HG03575 (cell line): ENCODE measurements around the gene MAMDC2.

Experiments
- ATAC-seq: cut with Tn5 transposase; IDR thresholded peaks from one replicate; pipeline ENCODE4 v1.9.1; 2021; ENCODE audit not compliant: unreplicated experiment, insufficient number of reproducible peaks, low FRiP score; ENCODE audit errors: extremely low read depth

The MAMDC2 gene, protein sequence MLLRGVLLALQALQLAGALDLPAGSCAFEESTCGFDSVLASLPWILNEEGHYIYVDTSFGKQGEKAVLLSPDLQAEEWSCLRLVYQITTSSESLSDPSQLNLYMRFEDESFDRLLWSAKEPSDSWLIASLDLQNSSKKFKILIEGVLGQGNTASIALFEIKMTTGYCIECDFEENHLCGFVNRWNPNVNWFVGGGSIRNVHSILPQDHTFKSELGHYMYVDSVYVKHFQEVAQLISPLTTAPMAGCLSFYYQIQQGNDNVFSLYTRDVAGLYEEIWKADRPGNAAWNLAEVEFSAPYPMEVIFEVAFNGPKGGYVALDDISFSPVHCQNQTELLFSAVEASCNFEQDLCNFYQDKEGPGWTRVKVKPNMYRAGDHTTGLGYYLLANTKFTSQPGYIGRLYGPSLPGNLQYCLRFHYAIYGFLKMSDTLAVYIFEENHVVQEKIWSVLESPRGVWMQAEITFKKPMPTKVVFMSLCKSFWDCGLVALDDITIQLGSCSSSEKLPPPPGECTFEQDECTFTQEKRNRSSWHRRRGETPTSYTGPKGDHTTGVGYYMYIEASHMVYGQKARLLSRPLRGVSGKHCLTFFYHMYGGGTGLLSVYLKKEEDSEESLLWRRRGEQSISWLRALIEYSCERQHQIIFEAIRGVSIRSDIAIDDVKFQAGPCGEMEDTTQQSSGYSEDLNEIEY

DNA sequence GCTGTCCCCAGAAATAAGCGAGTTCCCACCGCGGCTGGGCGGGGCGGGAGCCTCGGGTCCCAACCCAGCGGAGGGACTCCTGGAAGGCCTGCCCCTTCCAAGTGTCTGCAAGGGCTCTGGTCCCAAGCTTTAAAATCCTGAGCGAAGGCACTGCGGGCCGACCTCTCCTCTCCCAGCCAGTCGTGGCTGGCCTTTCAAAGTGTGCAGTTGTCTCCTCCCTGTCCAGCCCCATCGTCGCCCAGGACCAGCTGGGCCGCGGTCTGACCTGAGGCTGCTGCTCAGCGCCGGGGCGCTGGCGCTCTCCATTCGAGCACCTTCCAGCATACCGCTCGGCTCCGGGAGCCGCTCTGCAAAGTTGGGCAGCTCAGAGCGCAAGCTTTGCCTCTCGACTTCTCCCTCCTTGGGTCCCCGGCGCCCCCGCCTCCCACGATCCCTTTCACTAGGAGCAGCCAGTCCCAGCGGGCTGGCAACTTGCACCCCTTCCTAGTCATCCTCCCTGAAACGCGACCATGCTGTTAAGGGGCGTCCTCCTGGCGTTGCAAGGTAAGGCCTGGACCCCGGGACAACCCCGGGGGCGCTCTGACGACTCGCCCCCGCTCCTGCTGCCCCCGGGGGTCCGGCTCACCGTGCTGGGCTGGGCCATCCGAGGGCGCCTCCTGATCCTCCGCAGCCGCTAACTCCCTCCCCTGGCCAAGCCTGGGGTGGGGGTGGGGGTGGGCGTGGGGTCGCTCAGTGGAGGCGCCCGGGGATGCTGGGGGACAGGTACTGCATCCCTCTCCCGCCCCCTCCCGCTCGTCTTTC is at the start of gene MAMDC2:
Gene MAMDC2 (plus strand): TSS at position 160 of the 801 bp plus-strand sequence. CDS start 350 bp downstream, at position 510.
- no peak for ATAC-seq

DNA sequence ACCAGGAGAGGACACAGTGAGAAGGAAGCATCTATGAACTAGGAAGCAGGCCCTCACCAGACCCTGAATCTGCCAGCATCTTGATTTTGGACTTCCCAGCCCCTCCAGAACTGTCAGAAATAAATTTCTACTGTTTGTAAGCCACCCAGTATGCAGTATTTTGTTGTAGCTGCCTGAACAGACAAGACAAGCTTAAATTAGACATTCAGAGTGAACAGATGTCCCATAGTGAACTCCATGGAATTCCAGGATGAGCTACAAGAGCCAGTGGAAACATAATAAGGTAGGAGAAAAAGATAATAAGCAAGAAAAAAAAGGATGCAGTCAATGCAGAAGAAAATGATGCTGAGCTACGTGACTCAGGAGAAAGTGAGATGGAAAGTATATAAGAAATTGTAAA is 47.8 kb upstream of the MAMDC2 start:
- no peak for ATAC-seq

DNA sequence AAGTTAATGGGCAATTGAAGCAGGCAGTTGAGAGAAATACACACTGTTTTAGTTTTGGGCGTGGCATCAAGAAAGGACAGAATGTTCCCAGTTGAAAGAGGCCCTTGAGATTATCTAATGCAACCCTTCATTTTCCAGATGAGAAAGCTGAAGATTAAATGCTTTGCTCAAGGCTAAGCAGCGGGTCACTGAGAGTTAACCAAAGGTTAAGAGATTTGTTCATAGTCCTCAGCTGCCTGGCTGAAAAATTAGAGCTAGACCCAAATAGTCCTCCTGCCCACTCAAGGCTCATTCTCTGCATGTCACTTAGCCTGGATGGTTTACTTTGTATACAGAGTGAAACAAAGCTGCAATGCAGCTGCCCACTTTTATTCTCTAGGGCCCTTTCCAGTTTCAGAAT is 46.7 kb upstream of the MAMDC2 start:
- no peak for ATAC-seq

DNA sequence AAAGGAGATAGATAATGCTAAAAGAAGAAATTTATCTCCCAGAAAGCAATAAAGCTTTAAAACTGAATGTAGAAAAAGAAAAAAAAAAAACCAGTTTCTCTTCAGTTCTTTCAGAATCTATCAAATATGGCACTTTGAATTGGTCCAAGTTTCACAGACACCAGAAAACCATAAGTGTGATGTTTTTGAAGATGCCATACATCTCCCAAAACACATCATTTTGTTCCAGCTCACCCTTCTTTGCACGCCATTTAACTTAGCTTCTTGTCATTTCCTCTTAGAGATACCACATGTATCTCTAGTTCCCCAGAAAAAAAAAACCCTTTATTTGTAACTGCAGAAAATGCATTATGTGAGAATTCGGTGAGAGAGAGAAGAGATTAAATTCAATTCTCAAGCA is 46.1 kb upstream of the MAMDC2 start:
- ATAC-seq, result no peak

DNA sequence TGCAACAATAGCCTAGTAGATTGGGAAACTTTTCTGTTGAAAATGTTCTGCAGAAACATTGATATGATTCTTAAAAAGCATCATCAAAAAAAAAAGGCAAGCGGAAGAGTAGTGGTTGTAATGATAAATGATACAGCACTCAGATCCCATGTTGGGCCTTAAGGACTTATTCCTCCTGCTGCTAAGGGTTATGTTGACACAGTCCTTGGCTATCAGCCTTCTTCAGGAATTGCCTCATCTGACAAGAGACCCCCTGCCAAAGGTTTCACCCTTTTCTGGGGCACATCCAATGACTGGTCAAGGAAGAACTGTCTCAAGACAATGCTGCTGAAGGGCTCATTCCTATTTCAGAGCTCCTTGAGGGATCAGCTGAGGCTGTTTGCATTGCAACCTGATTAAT is 44.3 kb upstream of the MAMDC2 start:
- ATAC-seq, result no peak

DNA sequence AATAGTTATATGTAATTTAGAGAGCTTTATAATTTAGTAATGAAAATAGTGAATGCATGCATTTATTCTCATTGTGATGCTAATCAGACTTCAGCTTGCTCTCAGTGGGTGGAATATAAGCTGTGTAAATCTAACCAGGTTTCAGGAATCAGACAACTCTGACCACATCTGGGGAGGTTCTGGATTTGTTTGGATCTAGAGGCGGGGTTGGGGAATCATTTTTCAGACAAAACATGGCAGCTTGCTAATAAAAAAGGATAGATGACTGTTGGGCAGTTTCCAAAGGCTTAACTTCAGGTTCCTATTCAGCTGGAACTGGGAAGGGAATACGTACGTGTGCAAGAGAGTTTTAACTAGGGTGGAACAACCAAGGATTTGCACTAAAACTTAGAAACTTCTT is 43.2 kb upstream of the MAMDC2 start:
- ATAC-seq, result no peak

DNA sequence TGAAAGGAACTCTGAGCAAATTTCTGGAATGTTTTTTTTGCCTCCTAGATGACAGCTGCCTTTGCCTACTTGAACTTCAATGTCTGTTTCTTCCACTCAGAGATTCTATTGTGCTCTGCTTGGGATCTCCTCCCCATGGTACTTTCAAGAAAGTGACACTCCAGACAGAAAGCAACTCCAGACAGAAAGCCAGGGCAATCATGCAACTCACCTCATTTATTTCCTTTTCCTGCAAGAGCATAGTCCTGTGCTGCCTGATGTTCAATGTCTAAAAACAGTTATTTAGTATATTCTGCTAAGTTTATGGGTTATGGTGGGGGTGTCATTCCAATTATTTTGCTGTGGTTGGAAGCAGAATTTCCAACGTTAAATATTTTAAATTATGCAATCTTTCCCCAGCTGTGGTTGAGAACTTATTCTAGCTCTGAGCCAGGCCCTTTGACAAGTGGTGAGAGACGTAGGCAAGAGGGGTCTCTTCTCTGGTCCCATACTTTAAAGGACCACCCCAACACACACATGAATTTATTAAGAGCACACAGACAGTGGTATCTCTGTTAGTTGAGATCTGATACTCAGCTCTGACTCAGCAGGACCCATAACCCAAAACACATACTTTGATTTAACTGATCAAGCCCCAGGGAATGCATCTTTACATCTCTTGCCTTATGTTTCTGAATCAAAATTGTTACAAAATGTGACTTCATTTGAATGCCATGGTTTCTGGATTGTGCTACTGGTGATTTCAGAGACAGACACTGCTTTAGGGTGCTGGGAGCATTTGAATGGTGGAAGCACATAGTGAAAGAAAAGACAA is 39.5 kb upstream of the MAMDC2 start:
- ATAC-seq, result no peak

DNA sequence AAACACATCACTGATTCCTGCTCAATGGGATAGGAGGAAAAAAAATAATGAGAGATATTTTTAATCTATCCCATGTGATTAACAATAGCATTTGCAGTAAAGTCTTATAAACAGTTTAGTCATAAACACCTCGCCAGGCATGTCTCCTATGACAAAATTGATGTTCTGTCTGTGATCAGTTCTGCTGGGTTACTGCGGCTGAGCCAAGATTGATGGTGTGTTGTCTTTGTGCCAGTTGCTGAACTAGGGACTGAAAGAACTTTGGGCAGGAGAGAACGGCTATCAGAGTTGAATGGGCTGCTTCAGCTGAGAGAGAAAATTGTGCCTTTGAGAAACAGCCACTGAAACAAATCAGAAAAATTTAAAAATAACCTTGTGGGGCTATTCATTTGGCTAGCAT is 37.3 kb upstream of the MAMDC2 start:
- no peak for ATAC-seq

DNA sequence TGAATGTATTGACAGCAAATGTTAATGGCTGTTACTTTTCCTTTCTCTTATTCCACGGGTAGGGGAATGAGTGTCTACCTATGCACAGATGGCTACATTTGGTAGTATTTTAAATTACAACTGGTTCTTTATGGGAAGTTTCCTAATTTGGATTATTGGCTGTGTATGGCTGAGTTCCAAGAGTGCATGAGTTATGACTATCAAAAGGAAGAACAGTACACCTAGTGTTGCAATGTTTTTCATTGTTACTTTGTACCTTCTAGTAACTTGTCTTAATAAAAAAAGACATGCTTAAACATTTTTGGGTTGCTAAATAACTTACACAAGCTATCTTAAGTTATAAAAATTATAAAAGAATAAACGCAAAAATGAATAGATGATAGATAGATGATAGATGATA is 35.8 kb upstream of the MAMDC2 start:
- ATAC-seq, result no peak

DNA sequence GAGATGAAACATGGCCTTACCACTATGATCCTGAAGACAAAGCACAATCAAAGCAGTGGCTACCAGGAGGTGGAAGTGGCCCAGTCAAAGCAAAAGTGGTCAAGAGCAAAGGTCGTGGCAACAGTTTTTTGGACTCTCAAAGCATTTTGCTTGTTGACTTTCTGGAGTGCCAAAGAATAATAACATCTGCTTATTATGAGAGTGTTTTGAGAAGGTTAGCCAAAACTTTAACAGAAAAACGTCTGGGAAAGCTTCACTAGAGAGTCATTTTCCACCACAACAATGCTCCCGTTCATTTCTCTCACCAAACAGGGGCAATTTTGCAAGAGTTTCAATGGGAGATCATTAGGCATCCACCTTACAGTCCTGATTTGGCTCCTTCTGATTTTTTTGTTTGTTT is 33.6 kb upstream of the MAMDC2 start:
- no peak for ATAC-seq

DNA sequence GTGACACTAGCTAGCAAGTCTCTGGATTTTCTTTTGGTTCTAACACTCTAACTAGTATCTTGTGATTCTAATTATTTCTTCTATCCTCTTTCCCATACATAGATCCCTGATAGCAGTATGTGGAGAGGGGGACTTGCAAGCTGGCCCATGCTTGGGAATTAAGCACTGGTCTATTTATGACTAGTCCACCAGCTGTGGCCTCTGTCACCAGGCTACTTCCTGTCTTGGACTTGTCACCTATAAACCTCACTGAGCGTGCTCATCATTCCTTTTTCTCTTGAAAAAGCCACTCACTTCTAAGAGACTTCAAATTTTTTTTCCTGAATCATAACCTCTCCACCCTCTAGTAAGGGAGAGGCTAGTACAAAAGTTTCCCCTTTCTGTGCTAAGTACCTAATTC is 32.3 kb upstream of the MAMDC2 start:
- ATAC-seq, result no peak

DNA sequence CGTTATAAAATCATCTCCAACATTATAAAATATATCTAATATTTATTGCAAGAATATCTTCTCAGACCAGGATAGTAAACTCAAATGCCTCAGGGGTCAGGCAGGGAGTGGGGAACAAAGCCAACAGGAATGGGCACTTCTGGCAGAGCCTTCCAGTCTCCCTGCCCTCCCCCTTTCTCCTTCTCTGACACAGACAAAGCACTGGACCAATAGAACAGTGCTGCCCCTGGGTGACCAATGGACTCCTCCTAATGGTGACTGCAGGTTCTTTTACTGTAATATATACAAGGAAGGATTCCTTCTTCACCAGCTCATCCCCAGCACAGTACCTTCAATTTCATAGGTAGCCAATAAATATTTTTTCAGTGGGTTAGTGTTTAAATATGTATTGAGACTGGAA is 31.1 kb upstream of the MAMDC2 start:
- no peak for ATAC-seq

DNA sequence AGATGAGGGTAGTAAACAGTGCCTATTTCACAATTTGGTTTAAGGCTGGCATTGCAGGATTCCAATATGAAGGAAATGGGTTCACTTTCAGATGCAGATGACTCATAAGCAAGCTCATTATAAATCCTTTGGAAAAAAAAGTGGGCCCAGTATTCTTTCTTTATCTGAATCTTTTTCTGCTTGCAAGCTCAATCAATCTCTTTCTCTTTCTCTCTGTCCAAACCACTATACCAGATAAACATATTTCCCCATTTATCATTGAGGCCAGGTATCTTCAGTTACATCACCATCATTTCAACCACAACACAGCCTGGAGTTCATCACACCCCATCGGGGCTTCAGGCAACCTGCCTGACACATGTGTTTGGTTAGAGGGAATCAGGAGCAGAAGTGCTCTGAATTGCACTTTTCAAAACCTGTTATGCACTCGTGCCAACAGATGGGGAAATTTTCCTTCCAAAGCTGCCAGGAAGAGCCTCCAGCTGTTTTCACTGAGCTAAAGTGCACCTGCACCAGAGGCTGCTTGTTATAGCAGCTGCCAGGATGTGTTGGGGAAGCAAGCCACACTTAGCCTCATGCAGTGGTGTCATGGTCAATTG is 30.0 kb upstream of the MAMDC2 start:
- ATAC-seq, result no peak

DNA sequence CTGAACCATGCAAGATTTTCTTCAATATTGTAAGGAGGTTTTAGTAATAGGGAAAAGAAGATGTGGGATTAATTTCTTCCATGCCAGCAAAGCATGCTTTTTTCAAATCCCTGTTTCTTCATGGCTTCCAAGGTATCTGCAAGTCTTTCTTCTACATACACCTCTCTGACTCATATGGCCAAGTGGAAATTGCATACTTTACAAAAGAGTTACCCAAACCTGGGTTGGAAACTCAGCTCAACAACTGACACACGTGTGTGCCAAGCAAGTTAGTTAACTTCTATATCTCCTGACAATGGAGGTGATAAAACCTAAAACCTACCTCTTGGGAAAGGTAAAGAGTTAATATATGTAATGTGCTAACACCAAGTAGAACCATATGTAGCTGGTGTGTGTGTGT is 28.5 kb upstream of the MAMDC2 start:
- no peak for ATAC-seq

DNA sequence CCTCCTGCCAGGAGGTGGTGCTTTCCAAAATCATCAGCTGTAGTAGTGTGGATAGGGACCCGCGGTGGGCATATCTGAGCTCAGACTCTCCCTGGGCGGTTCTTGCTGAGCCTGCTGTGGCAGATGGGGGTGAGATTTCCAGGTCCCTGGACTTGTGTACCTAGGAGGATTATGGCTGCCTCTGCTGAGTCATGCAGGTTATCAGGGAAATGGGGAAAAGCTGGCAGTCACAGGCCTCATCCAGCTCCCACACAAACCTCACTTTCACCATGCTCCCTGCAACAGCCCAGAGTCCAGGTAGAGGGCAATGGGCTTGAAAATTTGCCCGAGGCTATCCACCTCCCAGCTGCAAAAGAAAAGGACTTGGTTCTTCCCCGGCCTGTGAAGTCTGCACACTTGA is 23.4 kb upstream of the MAMDC2 start:
- no peak for ATAC-seq

DNA sequence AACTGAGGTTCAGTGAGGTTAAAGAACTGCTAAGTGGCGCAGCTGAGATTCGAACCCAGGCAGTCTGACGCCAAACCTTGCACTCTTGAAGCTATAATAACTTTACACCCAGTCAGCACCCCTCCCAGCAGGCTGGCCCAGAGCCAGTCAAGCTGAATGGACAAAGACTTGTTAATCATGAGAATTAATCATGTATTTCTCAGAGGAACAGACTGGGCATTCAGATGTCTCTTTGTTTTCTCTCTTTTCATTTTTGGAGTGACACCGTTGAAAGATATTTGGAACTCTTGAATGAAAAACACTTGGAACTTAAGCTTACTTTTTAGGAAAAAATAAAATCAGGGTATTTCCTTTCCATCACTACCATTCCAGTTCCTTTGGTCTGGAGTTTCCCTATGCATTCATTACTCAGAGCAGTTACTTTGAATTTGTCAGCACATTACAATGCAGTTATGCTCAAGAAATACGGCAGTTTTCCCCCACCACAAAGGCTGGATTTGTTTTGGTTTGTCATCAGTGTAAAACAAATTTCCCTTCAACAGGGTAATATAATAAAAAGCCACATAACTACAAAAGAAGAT is 22.6 kb upstream of the MAMDC2 start:
- no peak for ATAC-seq

DNA sequence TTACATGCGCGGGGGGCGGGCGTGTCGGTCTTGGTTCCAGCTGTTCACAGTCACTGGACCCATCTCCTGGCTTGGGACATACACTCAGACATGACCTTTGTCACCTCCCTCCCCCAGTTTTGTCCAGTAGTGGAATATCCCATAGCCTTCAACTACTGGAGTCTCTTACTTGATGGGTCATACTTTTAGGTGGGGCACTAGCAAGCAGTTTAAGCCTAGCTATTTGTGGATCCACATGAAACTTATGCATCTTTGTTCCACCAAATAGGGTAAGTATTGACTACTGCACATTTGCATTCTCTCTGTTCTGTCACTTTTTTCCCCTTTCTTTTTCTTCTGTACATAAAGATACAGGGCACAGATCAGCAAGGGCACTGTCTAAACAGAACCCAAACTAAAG is 15.4 kb upstream of the MAMDC2 start:
- ATAC-seq, result no peak

DNA sequence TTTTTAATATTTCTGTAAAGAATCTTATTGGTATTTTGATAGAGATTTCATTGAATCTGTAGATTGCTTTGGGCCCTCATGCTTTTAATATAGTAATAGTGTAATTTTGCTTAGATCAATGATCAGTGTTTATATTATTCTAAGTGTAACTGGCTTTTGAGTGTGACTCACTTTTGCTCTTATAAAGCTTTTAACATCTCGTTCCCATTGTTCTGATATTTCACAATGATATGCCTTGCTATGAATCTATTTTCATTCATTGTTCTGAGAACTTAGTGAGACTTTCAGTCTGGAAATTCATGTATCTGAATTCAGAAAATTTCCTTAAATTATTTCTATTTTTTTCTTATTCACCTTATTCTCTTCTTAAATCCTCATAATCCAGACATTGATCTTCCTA is 13.5 kb upstream of the MAMDC2 start:
- no peak for ATAC-seq
